ENCODE results near the gene BANK1.
A peak's percentile ranks its signal among the peaks of the same experiment; 100 is the strongest.

The BANK1 gene

GRCh38 chr4:101944649-101945048, 154.1 kb downstream of the BANK1 start:
- Mint-ChIP-seq H3K9me3 (no peaks in the 10 kb centered on the region), H3K27me3 (ENCODE audit: low read depth, poor library complexity) (no peaks in the 10 kb centered on the region), H3K36me3 (ENCODE audit: low read depth) (no peaks in the 10 kb centered on the region), H3K4me1 (no peaks in the 10 kb centered on the region), H3K4me3 (no peak overlapping the region), H3K27ac (no peak overlapping the region)
- no peak for TF ChIP-seq CTCF (IDR thresholded peaks at IDR 0.05)
- DNase-seq = no peak

GRCh38 chr4:101948055-101948454, 157.5 kb downstream of the BANK1 start:
- Mint-ChIP-seq H3K4me3 (no peak overlapping the region), H3K9me3 (no peaks in the 10 kb centered on the region), H3K27me3 (ENCODE audit: low read depth, poor library complexity) (no peaks in the 10 kb centered on the region), H3K27ac (no peak overlapping the region), H3K36me3 (ENCODE audit: low read depth) (no peaks in the 10 kb centered on the region), H3K4me1 (peaks cover 7% of the 10 kb centered on the region)
- no peak for DNase-seq
- no peak for TF ChIP-seq CTCF (IDR thresholded peaks at IDR 0.05)

GRCh38 chr4:101948951-101949350, 158.4 kb downstream of the BANK1 start:
- H3K27ac Mint-ChIP-seq = no peak overlapping the region
- H3K4me3 Mint-ChIP-seq = no peak overlapping the region
- no peak for TF ChIP-seq CTCF (IDR thresholded peaks at IDR 0.05)
- no peaks in the 10 kb centered on the region for H3K36me3 Mint-ChIP-seq (ENCODE audit: low read depth)
- no peak for DNase-seq
- peaks cover 16% of the 10 kb centered on the region for H3K4me1 Mint-ChIP-seq
- H3K27me3 Mint-ChIP-seq (ENCODE audit: low read depth, poor library complexity) = no peaks in the 10 kb centered on the region
- H3K9me3 Mint-ChIP-seq = no peaks in the 10 kb centered on the region

GRCh38 chr4:101950258-101950979, 159.9 kb downstream of the BANK1 start:
- TF ChIP-seq CTCF (IDR thresholded peaks at IDR 0.05) = no peak
- Mint-ChIP-seq H3K4me3 (no peak overlapping the region), H3K27me3 (ENCODE audit: low read depth, poor library complexity) (no peaks in the 10 kb centered on the region), H3K36me3 (ENCODE audit: low read depth) (no peaks in the 10 kb centered on the region), H3K4me1 (peaks cover 31% of the 10 kb centered on the region), H3K27ac (no peak overlapping the region), H3K9me3 (no peaks in the 10 kb centered on the region)
- no peak for DNase-seq

- Mint-ChIP-seq H3K27ac (no peak overlapping the region), H3K9me3 (no peaks in the 10 kb centered on the region), H3K36me3 (ENCODE audit: low read depth) (no peaks in the 10 kb centered on the region), H3K27me3 (ENCODE audit: low read depth, poor library complexity) (no peaks in the 10 kb centered on the region), H3K4me3 (no peak overlapping the region), H3K4me1 (peaks cover 43% of the 10 kb centered on the region)
- TF ChIP-seq CTCF (IDR thresholded peaks at IDR 0.05) = no peak
- no peak for DNase-seq
These were observed 162.5 kb downstream of the BANK1 start for GRCh38 chr4:101952985-101953384.

GRCh38 chr4:101953949-101954348, 163.4 kb downstream of the BANK1 start:
- Mint-ChIP-seq H3K36me3 (ENCODE audit: low read depth) (no peaks in the 10 kb centered on the region), H3K27me3 (ENCODE audit: low read depth, poor library complexity) (no peaks in the 10 kb centered on the region), H3K9me3 (no peaks in the 10 kb centered on the region), H3K27ac (peak overlapping the region; percentile 68), H3K4me3 (no peak overlapping the region), H3K4me1 (peaks cover 43% of the 10 kb centered on the region)
- peak; percentile 11 for DNase-seq
- TF ChIP-seq CTCF (IDR thresholded peaks at IDR 0.05) = no peak
